Aorta (tissue), 5 donors: ENCODE measurements around the gene PLA2G4B. TPM values are rescaled to one million over a fixed set of nuclear protein-coding genes. Genes with fewer than 3 reads are reported as not detected.

Experiments
- ATAC-seq: fragments of 200-7000 bp; cut with Tn5 transposase; one replicate; pipeline ENCODE4 v1.9.1; 2022; ENCODE audit warnings: moderate library complexity; ENCODE audit not compliant: low FRiP score
- DNase-seq, 2 donors: peaks; one replicate each; pipeline ENCODE4 v3.0.0-alpha.2; 2020
- H3K27ac ChIP-seq, 2 donors: one replicate each; pipeline ENCODE4 v1.5.1; 2013; ENCODE audit warnings: low read length in 2 of 2, mild to moderate bottlenecking in 2 of 2, moderate library complexity in 2 of 2, control low read depth in 1 of 2, inconsistent platforms in 1 of 2, low read depth in 1 of 2
- H3K27me3 ChIP-seq, 2 donors: one replicate each; pipeline ENCODE4 v1.6.1; 2013; ENCODE audit warnings: control low read depth in 1 of 2, low read length in 1 of 2, mild to moderate bottlenecking in 1 of 2, moderate library complexity in 1 of 2; ENCODE audit not compliant: insufficient read depth in 2 of 2, control insufficient read depth in 1 of 2
- H3K36me3 ChIP-seq, 2 donors: one replicate each; pipeline ENCODE4 v1.6.1; 2013; ENCODE audit warnings: control low read depth in 1 of 2, low read length in 1 of 2, mild to moderate bottlenecking in 1 of 2; ENCODE audit not compliant: insufficient read depth in 2 of 2, control insufficient read depth in 1 of 2
- H3K4me1 ChIP-seq, 2 donors: one replicate each; pipeline ENCODE4 v1.6.1; 2013; ENCODE audit warnings: low read length in 2 of 2, control low read depth in 1 of 2, mild to moderate bottlenecking in 1 of 2, moderate library complexity in 1 of 2; ENCODE audit not compliant: insufficient read depth in 2 of 2, control insufficient read depth in 1 of 2
- H3K4me3 ChIP-seq, 2 donors: one replicate each; pipeline ENCODE4 v1.5.1; 2013; ENCODE audit warnings: low read length in 2 of 2, control low read depth in 1 of 2, mild to moderate bottlenecking in 1 of 2
- H3K9me3 ChIP-seq: one replicate; pipeline ENCODE4 v1.6.1; 2013; ENCODE audit warnings: mild to moderate bottlenecking, low read length; ENCODE audit not compliant: control insufficient read depth
- WGBS, 2 donors: extraction: QIAGEN DNeasy Blood & Tissue Kit; methylation state at CpG; one replicate each; pipeline ENCODE4 v1.1.7; 2013; 5-methylcytosine and 5-hydroxymethylcytosine counted together
- intact Hi-C, 2 donors: fragments of 100-400 bp; cut with DNase I; formaldehyde crosslinking; loops; one replicate each; pipeline versions ENCODE4 v1.14.2 to v1.15.0; 2022
- long read RNA-seq, 2 donors: library from polyadenylated mRNA; unstranded; transcript quantifications; one replicate each; pipeline ENCODE4 v2.0.0, GENCODE V29; 2020 to 2021
- polyA plus RNA-seq, 2 donors: library from polyadenylated mRNA; stranded (reverse); fragments of 200-250 nt; gene quantifications; one replicate each; pipeline ENCODE4 v1.2.3, GENCODE V29; 2013
- total RNA-seq, 2 donors: library from RNA; stranded (reverse); fragmentation: NEBNext Ultra II Directional; extraction: Animal tissue kit (Norgen Biotek cat#: 25700); gene quantifications; one replicate each; pipeline ENCODE4 v1.2.1, GENCODE V29; 2021
- donor health status: healthy with polysubstance abuse.
- donor health status: Bipolar disorder and iron deficiency.
- donor health status: DM: no; HTN: no; CAD: no.
- donor health status: DM: no; HTN: no; CAD: no.
- donor health status: DM: yes; HTN: yes; CAD: no.

Gene PLA2G4B
- total RNA-seq (10 to 100 TPM in 1 of 2 donors, 1 to 10 TPM in 1; 6.7 to 11.1 TPM), polyA plus RNA-seq (10 to 100 TPM; 14.3 to 51.8 TPM)
- long read RNA-seq, donor 1: 0 reads
- long read RNA-seq, donor 2, partial matches to known transcripts: 6 of 6 reads
- long read RNA-seq, donor 2, other reads (novel, unspliced or antisense): 0 of 6 reads

GRCh38 chr15:41838400-41838897 is at the start of gene PLA2G4B:
PLA2G4B (plus strand) TSS chr15:41838847; CDS start chr15:41838914, 67 bp downstream.
- DNase-seq: no peak
- no peaks in the 10 kb centered on the region for H3K27me3 ChIP-seq
- H3K9me3 ChIP-seq: no peaks in the 10 kb centered on the region
- H3K4me1 ChIP-seq: no peaks in the 10 kb centered on the region
- WGBS, 2 donors: 88 to 90% methylated on average over 6 of the region's 6 CpGs
- no peak within 1 kb of the TSS for H3K27ac ChIP-seq
- ATAC-seq: no peak
- H3K4me3 ChIP-seq: no peak within 1 kb of the TSS
- no peaks in the 10 kb centered on the region for H3K36me3 ChIP-seq
- intact Hi-C loops: loop anchor here in 1 of 2 donors (10.0 kb wide), 1 partner anchor 136 kb away; the partner anchor contains the start of gene EHD4

- H3K36me3 ChIP-seq: no peaks in the 10 kb centered on the region
- H3K9me3 ChIP-seq: no peaks in the 10 kb centered on the region
- no peaks in the 10 kb centered on the region for H3K27me3 ChIP-seq
- H3K4me1 ChIP-seq: peaks cover 6 to 8% of the 10 kb centered on the region in 2 donors
- no peak overlapping the region for H3K27ac ChIP-seq
- no peak overlapping the region for H3K4me3 ChIP-seq
- intact Hi-C loops: no loop called here
- ATAC-seq (no peak), DNase-seq (no peak)
- 6 to 17% methylated on average over 4 of the region's 4 CpGs for whole genome bisulfite sequencing, 2 donors
Observed at GRCh38 chr15:41789236-41789635, 49.4 kb upstream of the PLA2G4B start.

GRCh38 chr15:41789662-41790061 is 49.0 kb upstream of the PLA2G4B start:
- H3K9me3 ChIP-seq: no peaks in the 10 kb centered on the region
- ATAC-seq (no peak), DNase-seq (no peak)
- intact Hi-C loops: no loop called here
- H3K4me3 ChIP-seq: no peak overlapping the region
- H3K36me3 ChIP-seq: no peaks in the 10 kb centered on the region
- H3K27ac ChIP-seq: peak overlapping the region in 1 of 2 donors; percentile 30
- no peaks in the 10 kb centered on the region for H3K27me3 ChIP-seq
- peaks cover 6 to 8% of the 10 kb centered on the region in 2 donors for H3K4me1 ChIP-seq

GRCh38 chr15:41790169-41790568 is 48.5 kb upstream of the PLA2G4B start:
- intact Hi-C loops: no loop called here
- Histone ChIP-seq H3K27me3 (no peaks in the 10 kb centered on the region), H3K4me1 (peaks cover 6 to 8% of the 10 kb centered on the region in 2 donors), H3K4me3 (no peak overlapping the region), H3K27ac (peak overlapping the region in 1 of 2 donors; percentile 73), H3K36me3 (no peaks in the 10 kb centered on the region), H3K9me3 (no peaks in the 10 kb centered on the region)
- 84 to 89% methylated on average over 3 of the region's 3 CpGs for WGBS, 2 donors
- DNase-seq: no peak
- ATAC-seq: no peak

GRCh38 chr15:41790756-41791546 is 47.7 kb upstream of the PLA2G4B start:
- H3K4me1 ChIP-seq: peaks cover 6 to 9% of the 10 kb centered on the region in 2 donors
- no peaks in the 10 kb centered on the region for H3K9me3 ChIP-seq
- DNase-seq (no peak), ATAC-seq (peak; percentile 42)
- peak overlapping the region; percentile 73 to 90 for H3K27ac ChIP-seq
- intact Hi-C loops: no loop called here
- 39 to 44% methylated on average over 5 of the region's 5 CpGs for WGBS, 2 donors
- no peak overlapping the region for H3K4me3 ChIP-seq
- no peaks in the 10 kb centered on the region for H3K27me3 ChIP-seq
- H3K36me3 ChIP-seq: no peaks in the 10 kb centered on the region

- H3K27ac ChIP-seq: peak overlapping the region in 1 of 2 donors; percentile 90
- H3K4me3 ChIP-seq: no peak overlapping the region
- H3K4me1 ChIP-seq: peaks cover 6 to 9% of the 10 kb centered on the region in 2 donors
- peak; percentile 6 for ATAC-seq
- DNase-seq: no peak
- H3K36me3 ChIP-seq: no peaks in the 10 kb centered on the region
- intact Hi-C loops: no loop called here
- H3K9me3 ChIP-seq: no peaks in the 10 kb centered on the region
- no peaks in the 10 kb centered on the region for H3K27me3 ChIP-seq
- WGBS, 2 donors: 96% methylated on average over 4 of the region's 4 CpGs
Observed at GRCh38 chr15:41791547-41791937, 47.1 kb upstream of the PLA2G4B start.

GRCh38 chr15:41792000-41792637 is 46.5 kb upstream of the PLA2G4B start:
- no peaks in the 10 kb centered on the region for H3K9me3 ChIP-seq
- intact Hi-C loops: no loop called here
- DNase-seq (no peak), ATAC-seq (no peak)
- H3K27ac ChIP-seq: no peak overlapping the region
- 92% methylated on average over 5 of the region's 5 CpGs for WGBS, 2 donors
- peaks cover 6 to 9% of the 10 kb centered on the region in 2 donors for H3K4me1 ChIP-seq
- H3K27me3 ChIP-seq: no peaks in the 10 kb centered on the region
- no peaks in the 10 kb centered on the region for H3K36me3 ChIP-seq
- no peak overlapping the region for H3K4me3 ChIP-seq

- no peaks in the 10 kb centered on the region for H3K27me3 ChIP-seq
- no peak overlapping the region for H3K4me3 ChIP-seq
- intact Hi-C loops: no loop called here
- 81 to 82% methylated on average over 4 of the region's 4 CpGs for WGBS, 2 donors
- H3K36me3 ChIP-seq: no peaks in the 10 kb centered on the region
- ATAC-seq (no peak), DNase-seq (no peak)
- H3K27ac ChIP-seq: no peak overlapping the region
- no peaks in the 10 kb centered on the region for H3K9me3 ChIP-seq
- peaks cover 9% of the 10 kb centered on the region in 2 donors for H3K4me1 ChIP-seq
Observed at GRCh38 chr15:41794081-41794480, 44.6 kb upstream of the PLA2G4B start.
